ENCODE measurements around the gene CD244. TPM values are rescaled to one million over a fixed set of nuclear protein-coding genes. Genes with fewer than 3 reads are reported as not detected.

CD244 gene
- total RNA-seq, 1 experiment from 2014 or later: not detected

DNA sequence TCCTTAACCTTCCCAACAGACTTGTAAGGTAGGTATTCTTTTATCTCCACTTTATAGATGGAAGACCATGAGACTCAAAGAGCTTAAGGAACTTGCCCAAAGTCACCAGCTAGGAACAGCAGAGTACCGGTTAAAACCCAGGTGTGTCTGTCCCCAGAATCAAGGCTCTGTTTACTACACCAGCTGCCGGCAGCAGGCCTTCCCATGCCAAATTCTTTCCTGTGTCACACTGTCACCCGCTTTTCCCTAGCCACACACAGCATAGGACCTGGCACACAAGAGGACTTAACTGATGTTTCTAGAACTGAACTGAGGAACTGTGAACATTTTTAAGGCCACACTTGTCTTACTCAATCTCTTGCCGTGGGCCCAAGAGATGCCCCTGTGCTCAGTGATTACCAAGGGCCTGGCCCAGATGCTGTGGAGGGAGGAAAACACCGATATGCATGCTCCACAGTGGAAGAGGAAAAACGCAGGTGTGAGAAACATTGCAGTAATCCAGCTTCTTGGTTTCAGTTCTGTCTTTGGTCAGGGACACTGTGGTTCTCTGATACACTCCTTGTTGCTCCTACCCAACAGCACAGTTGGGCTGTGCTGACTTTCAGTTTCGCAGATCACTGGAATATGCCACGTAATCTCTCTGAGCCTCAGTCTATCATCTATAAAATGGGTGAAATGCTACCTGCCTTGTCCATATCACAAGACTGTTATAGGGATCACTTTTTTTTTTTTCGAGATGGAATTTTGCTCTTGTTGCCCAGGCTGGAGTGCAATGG lies 80.6 kb downstream of the CD244 start:
- no peak for DNase-seq (ENCODE audit: low spot score)

DNA sequence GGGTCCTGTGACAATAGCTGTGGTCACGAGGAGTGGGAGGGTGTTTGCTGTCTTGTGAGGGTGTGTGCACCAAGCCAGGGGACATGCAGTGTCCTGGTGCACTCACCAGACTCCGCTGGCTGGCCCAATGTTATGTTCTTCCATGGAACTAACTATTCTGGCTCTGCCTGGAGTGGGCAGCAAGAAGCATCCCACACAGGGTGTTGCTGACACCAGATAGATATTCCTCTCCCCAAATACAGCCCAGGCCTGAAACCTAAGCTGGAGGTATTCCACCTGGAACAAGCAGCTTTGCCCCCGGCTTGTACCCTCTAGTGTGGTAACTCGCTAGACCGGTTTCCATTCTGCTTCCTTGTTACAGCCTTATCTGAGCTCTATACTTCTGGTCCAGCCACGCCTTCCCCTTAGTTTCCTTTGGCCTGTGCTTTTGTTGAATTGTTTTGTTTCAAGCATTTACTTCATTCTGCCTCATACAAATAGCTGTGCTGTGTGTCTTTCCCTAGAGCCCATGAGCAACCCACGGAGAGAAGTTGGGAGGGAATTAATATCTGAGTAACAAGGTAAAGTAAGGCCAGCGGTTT lies 81.4 kb downstream of the CD244 start:
- no peak for DNase-seq (ENCODE audit: low spot score)

DNA sequence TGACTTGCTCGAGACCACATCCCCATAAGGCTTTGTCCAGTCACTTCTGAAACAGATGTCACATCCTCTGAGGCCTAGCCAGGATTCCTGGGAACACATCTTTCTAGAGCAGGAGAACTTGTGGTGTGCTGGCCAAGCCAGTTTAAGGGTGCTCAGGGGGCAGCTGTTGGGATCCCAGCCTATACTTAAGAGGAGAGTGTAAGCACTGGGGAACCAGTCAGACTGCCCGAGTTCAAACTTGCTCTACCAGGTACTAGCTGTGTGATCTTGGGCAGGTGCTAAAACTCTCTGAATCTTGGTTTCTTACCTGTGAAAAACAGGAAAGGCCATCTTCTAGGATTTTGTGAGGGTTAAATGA lies 82.3 kb downstream of the CD244 start:
- DNase-seq (ENCODE audit: low spot score): no peak

Other genes with a start within 250 kb of the CD244 start
- gene SLAMF1, start 215.8 kb downstream of the CD244 start, total RNA-seq (2014; rRNA removed; shearing (Covaris generic)): not detected in 2 replicates
- gene CD48, start 151.1 kb downstream of the CD244 start, total RNA-seq (2014; rRNA removed; shearing (Covaris generic)): not detected in 2 replicates
- gene SLAMF7, start 123.6 kb downstream of the CD244 start, total RNA-seq (2014; rRNA removed; shearing (Covaris generic)): 1.8 and 2.5 TPM in 2 replicates
- gene LY9, start 66.7 kb downstream of the CD244 start, total RNA-seq (2014; rRNA removed; shearing (Covaris generic)): not detected in 2 replicates
- not detected in 2 replicates for gene ITLN1, start 22.3 kb upstream of the CD244 start, total RNA-seq (2014; rRNA removed; shearing (Covaris generic))
- not detected in 2 replicates for gene ITLN2, start 91.9 kb upstream of the CD244 start, total RNA-seq (2014; rRNA removed; shearing (Covaris generic))
- 5.2 and 6.4 TPM in 2 replicates for gene F11R, start 158.3 kb upstream of the CD244 start, total RNA-seq (2014; rRNA removed; shearing (Covaris generic))
- gene TSTD1, start 176.1 kb upstream of the CD244 start, total RNA-seq (2014; rRNA removed; shearing (Covaris generic)): not detected in 2 replicates
- 57.7 and 60.3 TPM in 2 replicates for gene USF1, start 183.1 kb upstream of the CD244 start, total RNA-seq (2014; rRNA removed; shearing (Covaris generic))
- 0.02 TPM in 1 of 2 replicates, not detected in the other for gene ARHGAP30, start 207.0 kb upstream of the CD244 start, total RNA-seq (2014; rRNA removed; shearing (Covaris generic))
- gene NECTIN4, start 226.7 kb upstream of the CD244 start, total RNA-seq (2014; rRNA removed; shearing (Covaris generic)): 0.14 TPM in 1 of 2 replicates, not detected in the other
- gene KLHDC9, start 235.5 kb upstream of the CD244 start, total RNA-seq (2014; rRNA removed; shearing (Covaris generic)): not detected in 2 replicates

Measured in H4 (cell line).